Ishikawa (cell line): ENCODE data around the gene SBF2.

Source experiments
- CEBPB ChIP-seq: IDR thresholded peaks from 2 replicates; pipeline ENCODE4 v1.6.1; 2012
- CREB1 ChIP-seq: IDR thresholded peaks from 2 replicates; pipeline ENCODE4 v1.6.1; 2012; ENCODE audit warnings: low read depth
- EP300 ChIP-seq: IDR thresholded peaks from 2 replicates; pipeline ENCODE4 v1.6.1; 2012; ENCODE audit warnings: borderline replicate concordance
- RAD21 ChIP-seq: IDR thresholded peaks from 2 replicates; pipeline ENCODE4 v1.6.1; 2012; ENCODE audit warnings: low read depth
- TCF12 ChIP-seq: IDR thresholded peaks from 2 replicates; pipeline ENCODE4 v1.6.1; 2012; ENCODE audit warnings: low read depth
- TF ChIP-seq, protein P1 (sequence below): IDR thresholded peaks from 2 replicates; pipeline ENCODE4 v1.6.1; 2012; ENCODE audit warnings: low read depth, mild to moderate bottlenecking

DNA sequence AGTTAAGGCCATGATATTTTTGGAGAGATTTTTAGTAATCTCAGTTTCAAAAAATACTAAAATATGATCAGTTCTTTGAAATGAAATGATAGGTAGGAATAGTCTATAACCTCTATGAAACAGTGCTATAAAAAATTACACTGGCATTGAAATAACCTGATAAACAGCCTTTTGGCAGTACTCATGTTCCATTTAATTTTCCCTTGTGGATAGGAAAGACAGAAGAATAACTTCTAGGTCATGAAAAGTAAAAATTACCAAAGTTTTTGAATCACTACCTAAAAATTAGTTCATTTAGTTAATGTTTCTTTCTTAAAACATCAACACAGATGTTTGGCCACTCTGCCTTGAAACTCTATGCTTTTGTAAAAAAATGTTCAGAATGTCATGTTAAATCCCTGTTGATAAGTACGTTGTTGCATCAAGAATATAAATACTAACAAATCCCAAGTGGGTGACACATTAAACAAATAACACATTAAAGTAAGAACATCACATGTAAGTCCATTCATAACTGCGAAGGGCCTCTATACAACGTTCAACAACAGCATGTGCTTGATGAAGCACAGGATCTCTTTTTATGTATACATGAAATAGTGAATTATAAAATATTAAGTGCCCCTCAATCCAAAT, 339.9 kb downstream of the SBF2 start:
- TF ChIP-seq, protein P1, sequence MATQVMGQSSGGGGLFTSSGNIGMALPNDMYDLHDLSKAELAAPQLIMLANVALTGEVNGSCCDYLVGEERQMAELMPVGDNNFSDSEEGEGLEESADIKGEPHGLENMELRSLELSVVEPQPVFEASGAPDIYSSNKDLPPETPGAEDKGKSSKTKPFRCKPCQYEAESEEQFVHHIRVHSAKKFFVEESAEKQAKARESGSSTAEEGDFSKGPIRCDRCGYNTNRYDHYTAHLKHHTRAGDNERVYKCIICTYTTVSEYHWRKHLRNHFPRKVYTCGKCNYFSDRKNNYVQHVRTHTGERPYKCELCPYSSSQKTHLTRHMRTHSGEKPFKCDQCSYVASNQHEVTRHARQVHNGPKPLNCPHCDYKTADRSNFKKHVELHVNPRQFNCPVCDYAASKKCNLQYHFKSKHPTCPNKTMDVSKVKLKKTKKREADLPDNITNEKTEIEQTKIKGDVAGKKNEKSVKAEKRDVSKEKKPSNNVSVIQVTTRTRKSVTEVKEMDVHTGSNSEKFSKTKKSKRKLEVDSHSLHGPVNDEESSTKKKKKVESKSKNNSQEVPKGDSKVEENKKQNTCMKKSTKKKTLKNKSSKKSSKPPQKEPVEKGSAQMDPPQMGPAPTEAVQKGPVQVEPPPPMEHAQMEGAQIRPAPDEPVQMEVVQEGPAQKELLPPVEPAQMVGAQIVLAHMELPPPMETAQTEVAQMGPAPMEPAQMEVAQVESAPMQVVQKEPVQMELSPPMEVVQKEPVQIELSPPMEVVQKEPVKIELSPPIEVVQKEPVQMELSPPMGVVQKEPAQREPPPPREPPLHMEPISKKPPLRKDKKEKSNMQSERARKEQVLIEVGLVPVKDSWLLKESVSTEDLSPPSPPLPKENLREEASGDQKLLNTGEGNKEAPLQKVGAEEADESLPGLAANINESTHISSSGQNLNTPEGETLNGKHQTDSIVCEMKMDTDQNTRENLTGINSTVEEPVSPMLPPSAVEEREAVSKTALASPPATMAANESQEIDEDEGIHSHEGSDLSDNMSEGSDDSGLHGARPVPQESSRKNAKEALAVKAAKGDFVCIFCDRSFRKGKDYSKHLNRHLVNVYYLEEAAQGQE: no peak
- TF ChIP-seq CREB1: no peak
- no peak for TF ChIP-seq EP300
- no peak for TF ChIP-seq RAD21
- TF ChIP-seq TCF12: no peak
- TF ChIP-seq CEBPB: no peak
